ENCODE results near the gene DNAI1. TPM values are rescaled to one million over a fixed set of nuclear protein-coding genes. Genes with fewer than 3 reads are reported as not detected.

DNAI1 gene
- total and polyA plus RNA-seq, 2 of the 13 experiments (the other 11 are each of a cell fraction or from before 2014, with no cell fraction given) = not detected

GRCh38 chr9:34457266-34458012 is 1.2 kb upstream of the DNAI1 start (continued):
- TF ChIP-seq ZNF646 (CRISPR knock-in tag; IDR thresholded peaks at IDR 0.05) (no peak), ZFY (CRISPR knock-in tag; IDR thresholded peaks at IDR 0.05) (peak; percentile 31; the same call in 1 of the 2 replicates), SUZ12 (IDR thresholded peaks at IDR 0.05; ENCODE audit: low read depth, low read length) (no peak), NFRKB (IDR thresholded peaks at IDR 0.05) (no peak), HIC2 (CRISPR knock-in tag; IDR thresholded peaks at IDR 0.05; ENCODE audit: low read depth) (no peak), ARNT (IDR thresholded peaks at IDR 0.05) (no peak), PCBP1 (IDR thresholded peaks at IDR 0.05; ENCODE audit: borderline replicate concordance, low read depth, low read length) (no peak), GABPB1 (CRISPR knock-in tag; IDR thresholded peaks at IDR 0.05) (peak; percentile 33; the same call in 1 of the 2 replicates), MAZ (IDR thresholded peaks at IDR 0.05; ENCODE audit: borderline replicate concordance, low read depth, low read length) (no peak), MAZ (CRISPR knock-in tag; IDR thresholded peaks at IDR 0.05; ENCODE audit: low read depth) (no peak), ZNF780A (CRISPR knock-in tag; IDR thresholded peaks at IDR 0.05) (no peak), TAF15 (IDR thresholded peaks at IDR 0.05; ENCODE audit: low read depth, low read length, poor library complexity, severe bottlenecking) (peak; percentile 12), HIVEP1 (CRISPR knock-in tag; IDR thresholded peaks at IDR 0.05) (no peak), TSC22D2 (CRISPR knock-in tag; IDR thresholded peaks at IDR 0.05; ENCODE audit: borderline replicate concordance) (no peak), NFIC (IDR thresholded peaks at IDR 0.05; ENCODE audit: low read length) (no peak), TARDBP (CRISPR knock-in tag; IDR thresholded peaks at IDR 0.05) (no peak), PBX2 (CRISPR knock-in tag; IDR thresholded peaks at IDR 0.05) (no peak)

All from HepG2 (cell line).